ENCODE measurements around the gene METTL9.
"Not testable (repeated sequence)": the region's sequence is repeated elsewhere in the genome, so short reads cannot be mapped to it uniquely, and the experiment has no call there.

METTL9 gene

GRCh38 chr16:21564367-21564766, 35.0 kb upstream of the METTL9 start:
- not testable (repeated sequence) for H3K9me3 Mint-ChIP-seq; DNase-seq; H3K4me3 Mint-ChIP-seq; ATAC-seq (replicated peaks); H3K36me3 Mint-ChIP-seq (ENCODE audit: insufficient read depth)
- Mint-ChIP-seq H3K4me1 (ENCODE audit: low read depth in 2 of 2) (peaks cover 0 to 12% of the 10 kb centered on the region in 2 donors), H3K27ac (peak overlapping the region; percentile 1), H3K27me3 (peaks cover 0 to 15% of the 10 kb centered on the region in 2 donors)

GRCh38 chr16:21565507-21565860, 33.9 kb upstream of the METTL9 start:
- DNase-seq (no peak), ATAC-seq (replicated peaks) (no peak)
- no peaks in the 10 kb centered on the region for H3K9me3 Mint-ChIP-seq
- peak overlapping the region; percentile 1 to 75 for H3K27ac Mint-ChIP-seq
- H3K36me3 Mint-ChIP-seq (ENCODE audit: insufficient read depth), result no peaks in the 10 kb centered on the region
- no peak overlapping the region for H3K4me3 Mint-ChIP-seq
- peaks cover 0 to 12% of the 10 kb centered on the region in 2 donors for H3K4me1 Mint-ChIP-seq (ENCODE audit: low read depth in 2 of 2)
- peaks cover 0 to 20% of the 10 kb centered on the region in 2 donors for H3K27me3 Mint-ChIP-seq

- no peak overlapping the region for H3K4me3 Mint-ChIP-seq
- peak; percentile 94 for ATAC-seq (replicated peaks)
- H3K27ac Mint-ChIP-seq, result peak overlapping the region in 1 of 2 donors; percentile 75
- H3K4me1 Mint-ChIP-seq (ENCODE audit: low read depth in 2 of 2), result peaks cover 0 to 12% of the 10 kb centered on the region in 2 donors
- no peaks in the 10 kb centered on the region for H3K36me3 Mint-ChIP-seq (ENCODE audit: insufficient read depth)
- H3K27me3 Mint-ChIP-seq, result peaks cover under 1 to 25% of the 10 kb centered on the region in 2 donors
- DNase-seq, result peak in 1 of 3 experiments; percentile 17
- no peaks in the 10 kb centered on the region for H3K9me3 Mint-ChIP-seq
These were observed 33.3 kb upstream of the METTL9 start for GRCh38 chr16:21565861-21566669.

- Mint-ChIP-seq H3K4me1 (ENCODE audit: low read depth in 2 of 2) (peaks cover 0 to 12% of the 10 kb centered on the region in 2 donors), H3K36me3 (ENCODE audit: insufficient read depth) (no peaks in the 10 kb centered on the region), H3K27ac (no peak overlapping the region), H3K9me3 (no peaks in the 10 kb centered on the region), H3K4me3 (no peak overlapping the region), H3K27me3 (peaks cover 10 to 32% of the 10 kb centered on the region in 2 donors)
- no peak for ATAC-seq (replicated peaks)
- no peak for DNase-seq
These were observed 32.4 kb upstream of the METTL9 start for GRCh38 chr16:21566891-21567414.

DNA sequence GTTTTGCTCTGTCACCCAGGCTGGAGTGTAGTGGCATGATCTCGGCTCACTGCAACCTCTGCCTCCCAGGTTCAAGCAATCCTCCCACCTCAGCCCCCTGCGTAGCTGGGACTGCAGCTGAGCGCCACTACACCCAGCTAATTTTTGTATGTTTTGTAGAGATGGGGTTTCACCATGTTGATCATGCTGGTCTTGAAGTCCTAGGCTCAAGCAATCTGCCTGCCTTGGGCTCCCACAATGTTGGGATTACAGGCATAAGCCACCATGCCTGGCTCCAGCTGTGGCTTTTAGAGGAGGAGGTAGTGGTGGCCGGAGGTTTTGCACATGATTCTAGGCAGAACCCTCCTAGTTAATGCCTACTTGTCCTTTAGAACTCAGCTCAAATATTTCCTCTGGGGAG, 31.9 kb upstream of the METTL9 start:
- H3K36me3 Mint-ChIP-seq (ENCODE audit: insufficient read depth); H3K4me3 Mint-ChIP-seq; ATAC-seq (replicated peaks); DNase-seq; H3K9me3 Mint-ChIP-seq; H3K27ac Mint-ChIP-seq: not testable (repeated sequence)
- Mint-ChIP-seq H3K4me1 (ENCODE audit: low read depth in 2 of 2) (peaks cover 0 to 12% of the 10 kb centered on the region in 2 donors), H3K27me3 (peaks cover 12 to 32% of the 10 kb centered on the region in 2 donors)

GRCh38 chr16:21568502-21569189, 30.7 kb upstream of the METTL9 start:
- DNase-seq (no peak), ATAC-seq (replicated peaks) (no peak)
- Mint-ChIP-seq H3K27me3 (peaks cover 12 to 32% of the 10 kb centered on the region in 2 donors), H3K27ac (no peak overlapping the region), H3K4me3 (no peak overlapping the region), H3K9me3 (no peaks in the 10 kb centered on the region), H3K4me1 (ENCODE audit: low read depth in 2 of 2) (peaks cover 0 to 12% of the 10 kb centered on the region in 2 donors), H3K36me3 (ENCODE audit: insufficient read depth) (no peaks in the 10 kb centered on the region)

GRCh38 chr16:21570676-21571017, 28.7 kb upstream of the METTL9 start:
- no peaks in the 10 kb centered on the region for H3K9me3 Mint-ChIP-seq
- H3K36me3 Mint-ChIP-seq (ENCODE audit: insufficient read depth), result no peaks in the 10 kb centered on the region
- no peak overlapping the region for H3K4me3 Mint-ChIP-seq
- H3K4me1 Mint-ChIP-seq (ENCODE audit: low read depth in 2 of 2), result peaks cover 0 to 8% of the 10 kb centered on the region in 2 donors
- no peak overlapping the region for H3K27ac Mint-ChIP-seq
- DNase-seq (no peak), ATAC-seq (replicated peaks) (no peak)
- peaks cover 12 to 32% of the 10 kb centered on the region in 2 donors for H3K27me3 Mint-ChIP-seq

DNA sequence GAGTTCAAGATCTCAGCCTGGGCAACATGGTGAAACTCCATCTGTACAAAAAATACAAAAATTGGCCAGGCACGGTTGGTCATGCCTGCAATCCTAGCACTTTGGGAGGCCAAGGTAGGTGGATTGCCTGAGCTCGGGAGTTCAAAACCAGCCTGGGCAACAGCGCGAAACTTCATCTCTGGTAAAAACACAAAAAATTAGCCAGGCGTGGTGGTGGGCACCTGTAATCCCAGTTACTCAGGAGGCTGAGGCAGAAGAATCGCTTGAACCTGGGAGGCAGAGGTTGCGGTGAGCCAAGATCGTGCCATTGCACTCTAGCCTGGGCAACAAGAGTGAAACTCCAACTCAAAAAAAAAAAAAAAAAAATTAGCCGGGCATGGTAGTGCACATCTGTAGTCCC, 25.9 kb upstream of the METTL9 start:
- not testable (repeated sequence) for ATAC-seq (replicated peaks); H3K4me1 Mint-ChIP-seq (ENCODE audit: low read depth in 2 of 2)

GRCh38 chr16:21574372-21574771, 25.0 kb upstream of the METTL9 start:
- ATAC-seq (replicated peaks), result no peak
- Mint-ChIP-seq H3K27me3 (peaks cover 12 to 17% of the 10 kb centered on the region in 2 donors), H3K36me3 (ENCODE audit: insufficient read depth) (no peaks in the 10 kb centered on the region), H3K9me3 (no peaks in the 10 kb centered on the region), H3K27ac (no peak overlapping the region), H3K4me3 (no peak overlapping the region), H3K4me1 (ENCODE audit: low read depth in 2 of 2) (no peaks in the 10 kb centered on the region)
- DNase-seq, result no peak

More for the DNA sequence above, 25.9 kb upstream of the METTL9 start:
- DNase-seq; H3K27ac Mint-ChIP-seq; H3K36me3 Mint-ChIP-seq (ENCODE audit: insufficient read depth); H3K4me3 Mint-ChIP-seq; H3K9me3 Mint-ChIP-seq: not testable (repeated sequence)
- peaks cover 12 to 18% of the 10 kb centered on the region in 2 donors for H3K27me3 Mint-ChIP-seq

GRCh38 chr16:21576323-21576722, 23.1 kb upstream of the METTL9 start:
- not testable (repeated sequence) for H3K36me3 Mint-ChIP-seq (ENCODE audit: insufficient read depth); H3K27me3 Mint-ChIP-seq; ATAC-seq (replicated peaks); H3K4me1 Mint-ChIP-seq (ENCODE audit: low read depth in 2 of 2); DNase-seq; H3K27ac Mint-ChIP-seq; H3K4me3 Mint-ChIP-seq; H3K9me3 Mint-ChIP-seq

- H3K27ac Mint-ChIP-seq; H3K4me1 Mint-ChIP-seq (ENCODE audit: low read depth in 2 of 2); H3K9me3 Mint-ChIP-seq; H3K27me3 Mint-ChIP-seq; H3K36me3 Mint-ChIP-seq (ENCODE audit: insufficient read depth); DNase-seq; ATAC-seq (replicated peaks); H3K4me3 Mint-ChIP-seq: not testable (repeated sequence)
These were observed 21.9 kb upstream of the METTL9 start for GRCh38 chr16:21577487-21577886.

- H3K27ac Mint-ChIP-seq; DNase-seq; H3K27me3 Mint-ChIP-seq; H3K4me3 Mint-ChIP-seq; H3K9me3 Mint-ChIP-seq; H3K4me1 Mint-ChIP-seq (ENCODE audit: low read depth in 2 of 2); H3K36me3 Mint-ChIP-seq (ENCODE audit: insufficient read depth); ATAC-seq (replicated peaks): not testable (repeated sequence)
These were observed 21.1 kb upstream of the METTL9 start for GRCh38 chr16:21578311-21578710.

DNA sequence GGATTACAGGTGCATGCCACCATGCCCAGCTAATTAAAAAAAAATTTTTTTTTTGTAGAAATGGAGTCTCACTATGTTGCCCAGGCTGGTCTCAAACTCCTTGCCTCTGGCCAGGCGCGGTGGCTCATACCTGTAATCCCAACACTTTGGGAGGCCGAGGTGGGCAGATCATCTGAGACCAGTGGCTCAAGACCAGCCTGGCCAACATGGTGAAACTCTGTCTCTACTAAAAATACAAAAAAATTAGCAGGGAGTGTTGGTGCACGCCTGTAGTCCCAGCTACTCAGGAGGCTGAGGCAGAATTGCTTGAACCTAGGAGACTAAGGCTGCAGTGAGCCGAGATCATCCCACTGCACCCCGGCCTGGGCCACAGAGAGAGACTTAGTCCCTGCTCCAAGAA, 19.2 kb upstream of the METTL9 start:
- H3K27me3 Mint-ChIP-seq; H3K4me1 Mint-ChIP-seq (ENCODE audit: low read depth in 2 of 2); DNase-seq; ATAC-seq (replicated peaks); H3K4me3 Mint-ChIP-seq; H3K36me3 Mint-ChIP-seq (ENCODE audit: insufficient read depth); H3K27ac Mint-ChIP-seq; H3K9me3 Mint-ChIP-seq: not testable (repeated sequence)

DNA sequence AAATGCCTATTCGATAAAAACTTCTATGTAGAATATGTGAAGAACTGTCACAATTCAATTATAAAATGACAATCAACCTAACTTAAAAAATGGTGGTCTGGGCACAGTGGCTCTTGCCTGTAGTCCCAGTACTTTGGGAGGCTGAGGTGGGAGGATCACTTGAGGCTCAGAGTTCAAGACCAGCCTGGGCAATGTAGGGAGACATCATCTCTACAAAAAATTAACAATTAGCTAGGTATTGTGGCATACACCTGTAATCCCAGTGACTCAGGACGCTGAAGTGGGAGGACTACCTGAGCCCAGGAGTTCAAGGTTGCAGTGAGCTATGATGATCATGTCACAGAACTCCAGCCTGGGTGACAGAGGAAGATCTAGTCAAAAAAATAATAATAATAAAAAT, 18.6 kb upstream of the METTL9 start:
- no peak overlapping the region for H3K27ac Mint-ChIP-seq
- no peaks in the 10 kb centered on the region for H3K9me3 Mint-ChIP-seq
- H3K4me3 Mint-ChIP-seq, result no peak overlapping the region
- peaks cover 0 to 4% of the 10 kb centered on the region in 2 donors for H3K4me1 Mint-ChIP-seq (ENCODE audit: low read depth in 2 of 2)
- no peaks in the 10 kb centered on the region for H3K36me3 Mint-ChIP-seq (ENCODE audit: insufficient read depth)
- H3K27me3 Mint-ChIP-seq, result no peaks in the 10 kb centered on the region
- DNase-seq, result no peak
- ATAC-seq (replicated peaks), result no peak

Data from effector memory CD8-positive, alpha-beta T cell (primary cell).